Stimulated activated CD4-positive, alpha-beta T cell treated with anti-CD3 and anti-CD28 coated beads, TNF-alpha, amount 100 ng/mL, for 1 hour (primary cell): ENCODE results near the gene CASP9.
"Not testable (repeated sequence)": the region's sequence is repeated elsewhere in the genome, so short reads cannot be mapped to it uniquely, and the experiment has no call there.

Experiments
- DNase-seq, 3 donors: peaks; one replicate each; pipeline ENCODE4 v3.0.0-alpha.2; 2020; ENCODE audit warnings: low read depth in 3 of 3, low spot score in 1 of 3

Gene CASP9

GRCh38 chr1:15526021-15526489 is 2.0 kb upstream of the CASP9 start:
- no peak for DNase-seq

DNA sequence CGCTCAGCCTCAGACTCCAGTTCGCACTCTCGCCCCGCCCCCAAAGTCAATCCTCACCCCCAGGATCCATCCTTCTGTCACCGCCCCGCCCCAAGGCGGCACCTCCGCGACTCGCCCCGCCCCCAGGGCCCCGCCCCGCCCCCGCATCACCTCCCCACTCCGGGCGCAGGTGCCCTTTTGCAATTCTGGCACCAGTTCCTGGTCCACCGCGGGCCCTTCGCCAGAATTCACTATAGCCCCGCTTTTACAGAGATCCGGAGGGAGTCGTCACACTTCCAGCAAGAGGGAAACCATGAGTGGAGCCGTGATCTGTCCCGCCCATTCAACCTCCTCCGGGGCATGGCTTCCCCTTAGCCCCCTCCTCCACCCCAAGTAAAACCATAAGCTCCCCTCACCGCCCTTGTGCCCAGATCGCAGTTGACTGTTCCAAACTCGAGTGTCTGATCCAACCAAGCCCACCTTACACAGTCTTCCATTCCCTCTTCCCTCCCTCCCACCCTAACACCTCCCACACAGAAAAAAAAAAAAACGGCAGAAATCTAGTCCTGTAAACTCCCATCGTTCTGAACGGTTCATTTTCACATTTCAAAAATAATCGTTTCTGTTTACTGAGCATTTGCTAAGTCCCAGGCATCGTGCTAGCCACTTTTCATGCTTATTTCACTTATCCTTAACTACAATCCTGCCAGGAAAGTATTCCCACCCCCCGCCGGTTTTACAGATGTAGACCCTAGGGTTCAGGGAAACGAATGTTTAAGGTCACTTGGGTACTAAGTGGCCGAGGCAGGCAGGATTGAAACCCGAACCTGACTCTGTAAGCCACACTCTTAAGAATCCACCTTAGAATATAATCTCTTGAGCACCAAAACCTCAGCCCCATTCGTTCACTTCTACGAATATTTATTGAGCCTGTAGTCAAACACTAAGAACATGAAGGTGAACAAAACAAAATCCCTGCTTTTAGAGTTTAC is 1.3 kb upstream of the CASP9 start:
- no peak for DNase-seq

DNA sequence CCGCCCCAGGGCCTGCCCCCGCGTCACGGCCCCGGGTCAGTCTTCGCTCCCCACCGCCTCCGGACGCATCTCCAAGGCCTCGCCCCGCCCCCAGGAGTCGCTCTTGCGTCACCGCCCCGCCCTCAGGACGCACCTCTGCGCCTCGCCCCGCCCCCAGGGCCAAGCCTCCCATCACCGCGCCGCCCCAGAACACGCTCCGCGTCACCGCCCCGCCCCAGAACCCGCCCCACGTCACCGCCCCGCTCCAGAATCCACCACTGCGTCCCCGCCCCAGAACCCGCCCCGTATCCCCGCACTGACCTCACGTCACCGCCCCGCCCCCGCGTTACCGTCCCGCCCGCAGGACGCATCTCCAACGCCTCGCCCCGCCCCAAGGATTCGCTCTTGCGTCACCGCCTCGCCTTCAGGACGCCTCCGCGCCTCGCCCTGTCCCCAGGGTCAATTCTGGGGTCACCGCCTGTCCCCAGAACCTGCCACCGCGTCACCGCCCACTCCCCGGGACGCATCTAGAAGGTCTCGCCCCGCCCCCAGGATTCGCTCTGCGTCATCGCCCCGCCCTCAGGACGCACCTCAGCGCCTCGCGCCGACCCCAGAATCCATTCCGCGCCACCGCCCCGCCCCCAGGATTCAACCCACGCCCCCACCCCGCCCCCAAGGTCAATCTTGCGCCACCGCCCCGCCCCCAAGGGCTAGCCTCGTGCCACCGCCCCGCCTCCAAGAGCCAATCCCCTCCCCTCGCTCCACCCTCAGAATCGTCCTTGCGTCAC is 451 bp upstream of the CASP9 start:
- peak; percentile 99 to 100 (median 100) for DNase-seq

GRCh38 chr1:15523104-15524020 is 653 bp downstream of the CASP9 start:
- DNase-seq: no peak

- DNase-seq: no peak
These were observed 1.5 kb downstream of the CASP9 start for GRCh38 chr1:15522551-15522950.

DNA sequence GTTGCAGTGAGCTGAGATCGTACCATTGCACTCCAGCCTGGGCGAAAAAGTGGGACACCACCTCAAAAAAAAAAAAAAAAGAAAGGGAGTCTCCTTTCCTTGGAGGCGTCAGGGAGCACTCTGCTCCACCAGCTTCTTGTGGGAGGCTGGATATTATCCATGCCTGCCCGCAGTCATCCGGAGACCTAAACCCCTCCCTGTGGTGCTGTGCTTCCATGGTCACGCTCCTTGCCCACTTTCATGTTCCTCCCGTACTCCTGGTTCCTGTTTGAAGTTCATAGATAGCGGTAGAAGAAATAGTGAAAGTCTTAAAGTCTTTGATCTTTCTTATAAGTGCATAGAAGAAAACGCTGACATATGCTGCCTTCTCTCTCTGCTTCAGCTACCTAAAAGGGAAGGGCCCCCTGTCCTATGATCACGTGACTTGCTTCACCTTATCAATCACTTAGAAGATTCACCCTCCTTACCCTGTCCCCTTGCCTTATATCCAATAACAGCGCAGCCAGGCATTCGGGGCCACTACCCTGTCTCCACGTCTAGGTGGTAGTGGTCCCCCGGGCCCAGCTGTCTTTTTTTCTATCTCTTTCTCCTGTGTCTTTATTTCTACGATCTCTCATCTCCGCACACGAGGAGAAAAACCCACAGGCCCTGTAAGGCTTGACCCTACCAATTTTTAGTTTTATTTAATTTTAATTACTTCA is 2.7 kb downstream of the CASP9 start:
- not testable (repeated sequence) for DNase-seq

GRCh38 chr1:15519625-15520024 is 4.4 kb downstream of the CASP9 start:
- DNase-seq: no peak

- DNase-seq: no peak
These were observed 8.9 kb downstream of the CASP9 start for GRCh38 chr1:15515022-15515663.

- DNase-seq: not testable (repeated sequence)
These were observed 9.5 kb downstream of the CASP9 start for GRCh38 chr1:15514557-15514956.

DNA sequence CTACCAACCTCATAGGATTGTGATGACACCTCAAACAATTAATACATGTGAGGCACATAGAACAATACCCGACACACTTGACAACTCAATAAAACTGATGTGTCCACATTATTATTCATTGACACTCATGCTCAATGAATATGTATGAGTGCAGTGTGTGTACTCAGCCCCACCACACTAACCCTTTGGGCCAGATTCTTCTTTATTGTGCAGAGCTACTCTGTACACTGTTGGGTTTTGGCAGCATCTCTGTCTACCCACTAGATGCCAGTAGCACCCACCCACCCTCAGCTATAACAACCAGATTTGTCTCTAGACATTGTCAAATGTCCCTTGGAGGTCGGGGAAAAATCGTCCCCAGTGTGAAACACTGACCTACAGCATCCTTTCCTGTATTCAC is 10.1 kb downstream of the CASP9 start:
- no peak for DNase-seq

- no peak for DNase-seq
These were observed 10.8 kb downstream of the CASP9 start for GRCh38 chr1:15513192-15513591.

- no peak for DNase-seq
These were observed 13.2 kb downstream of the CASP9 start for GRCh38 chr1:15510611-15511405.

GRCh38 chr1:15509586-15509985 is 14.4 kb downstream of the CASP9 start:
- no peak for DNase-seq

- DNase-seq: no peak
These were observed 15.1 kb downstream of the CASP9 start for GRCh38 chr1:15508700-15509487.

- DNase-seq: no peak
These were observed 16.7 kb downstream of the CASP9 start for GRCh38 chr1:15507278-15507677.

DNA sequence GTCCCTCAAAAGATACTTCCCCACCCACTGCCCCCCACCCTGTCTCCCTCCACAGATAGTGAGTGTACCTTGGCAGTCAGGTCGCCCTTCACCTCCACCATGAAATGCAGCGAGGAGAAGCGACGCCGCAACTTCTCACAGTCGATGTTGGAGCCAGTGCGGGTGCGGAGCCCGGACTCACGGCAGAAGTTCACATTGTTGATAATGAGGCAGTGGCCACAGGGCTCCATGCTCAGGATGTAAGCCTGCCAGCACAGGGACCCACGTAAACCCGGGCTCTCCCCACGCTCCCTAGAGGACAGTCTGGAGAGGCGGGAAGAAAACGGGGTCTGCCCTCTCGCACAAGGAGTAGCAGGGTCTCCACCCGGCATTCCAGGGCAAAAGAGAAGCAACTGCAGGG is 17.2 kb downstream of the CASP9 start:
- no peak for DNase-seq

DNA sequence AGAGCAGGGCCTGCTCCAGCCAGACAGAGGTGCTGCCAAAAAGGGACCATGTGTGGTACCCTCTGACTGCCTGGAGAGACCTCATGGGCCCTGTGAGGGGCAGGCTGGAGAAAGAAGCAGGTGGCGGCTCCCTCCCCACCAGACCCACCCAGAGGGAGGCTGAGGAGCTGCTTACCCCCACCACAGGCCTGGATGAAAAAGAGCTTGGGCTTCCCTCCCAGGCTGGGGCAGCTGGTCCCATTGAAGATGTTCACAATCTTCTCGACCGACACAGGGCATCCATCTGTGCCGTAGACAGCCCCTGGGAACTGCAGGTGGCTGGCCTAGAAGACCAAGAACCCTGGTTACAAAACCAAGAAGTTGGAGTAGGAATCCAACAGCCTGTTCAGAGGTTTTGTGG is 19.6 kb downstream of the CASP9 start:
- no peak for DNase-seq
